Nephron (organoid): Measurements from ENCODE around the gene FOXF2.
"Not testable (repeated sequence)": the region's sequence is repeated elsewhere in the genome, so short reads cannot be mapped to it uniquely, and the experiment has no call there.

Source experiments
- H3K27ac Mint-ChIP-seq, 3 experiments: 2 replicates each; pipeline ENCODE4 v1.8.0; 2020; ENCODE audit warnings: mixed read lengths in 3 of 3, mild to moderate bottlenecking in 2 of 3, moderate library complexity in 1 of 3
- H3K27me3 Mint-ChIP-seq: 2 replicates; pipeline ENCODE4 v1.8.0; 2021; ENCODE audit warnings: low read depth, mild to moderate bottlenecking, moderate library complexity, mixed read lengths
- H3K36me3 Mint-ChIP-seq: 2 replicates; pipeline ENCODE4 v1.8.0; 2020; ENCODE audit warnings: low read depth, mixed read lengths
- H3K4me1 Mint-ChIP-seq: 2 replicates; pipeline ENCODE4 v1.8.0; 2020; ENCODE audit warnings: mixed read lengths
- H3K4me3 Mint-ChIP-seq, 3 experiments: 2 replicates each; pipeline ENCODE4 v1.8.0; 2020; ENCODE audit warnings: mild to moderate bottlenecking in 3 of 3, mixed read lengths in 3 of 3, moderate library complexity in 2 of 3
- H3K9me3 Mint-ChIP-seq: 2 replicates; pipeline ENCODE4 v1.8.0; 2020; ENCODE audit warnings: mixed read lengths
- CTCF ChIP-seq, 3 experiments: fragments of 200-600 bp; sonication (generic); IDR thresholded peaks; one replicate each; pipeline ENCODE4 v1.5.0; 2021; ENCODE audit warnings: antibody characterized with exemption in 3 of 3; ENCODE audit not compliant: unreplicated experiment in 3 of 3

The FOXF2 gene

DNA sequence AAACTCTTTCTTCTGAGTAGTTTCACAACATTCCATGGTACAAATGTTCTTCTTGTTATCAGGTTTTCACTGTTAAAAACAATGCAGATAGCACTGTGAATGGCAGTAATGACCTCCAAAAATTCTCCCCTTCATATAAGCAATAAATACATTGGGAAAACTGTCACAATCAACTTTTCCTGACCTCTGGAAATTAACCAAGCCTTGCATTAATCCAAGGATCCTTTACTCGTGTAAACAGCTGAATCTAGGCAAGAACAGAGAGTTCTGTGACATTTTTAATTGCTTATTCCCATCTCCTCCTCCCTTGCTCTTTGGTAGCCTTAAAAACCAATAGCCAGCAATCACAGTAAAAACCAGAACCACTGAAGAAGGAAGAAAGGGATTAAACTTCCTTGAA lies 39.7 kb upstream of the FOXF2 start:
- peaks cover 38% of the 10 kb centered on the region for H3K9me3 Mint-ChIP-seq
- TF ChIP-seq CTCF (IDR thresholded peaks at IDR 0.05; ENCODE audit: unreplicated experiment in 3 of 3) = no peak
- H3K4me1 Mint-ChIP-seq = peaks cover 8% of the 10 kb centered on the region
- peaks cover 23% of the 10 kb centered on the region for H3K27me3 Mint-ChIP-seq
- H3K4me3 Mint-ChIP-seq = no peak overlapping the region
- H3K27ac Mint-ChIP-seq = no peak overlapping the region
- peaks cover 4% of the 10 kb centered on the region for H3K36me3 Mint-ChIP-seq

- Mint-ChIP-seq H3K9me3 (peaks cover 33% of the 10 kb centered on the region), H3K4me3 (no peak overlapping the region), H3K4me1 (peaks cover 8% of the 10 kb centered on the region), H3K27ac (no peak overlapping the region), H3K36me3 (peaks cover 4% of the 10 kb centered on the region), H3K27me3 (peaks cover 21% of the 10 kb centered on the region)
- no peak for TF ChIP-seq CTCF (IDR thresholded peaks at IDR 0.05; ENCODE audit: unreplicated experiment in 3 of 3)
Measured at GRCh38 chr6:1351381-1352008, 37.9 kb upstream of the FOXF2 start.

GRCh38 chr6:1355068-1355467 lies 34.3 kb upstream of the FOXF2 start:
- H3K9me3 Mint-ChIP-seq = peaks cover 33% of the 10 kb centered on the region
- not testable (repeated sequence) for H3K4me3 Mint-ChIP-seq, H3K4me1 Mint-ChIP-seq, H3K27ac Mint-ChIP-seq, H3K36me3 Mint-ChIP-seq
- H3K27me3 Mint-ChIP-seq = peaks cover 30% of the 10 kb centered on the region

DNA sequence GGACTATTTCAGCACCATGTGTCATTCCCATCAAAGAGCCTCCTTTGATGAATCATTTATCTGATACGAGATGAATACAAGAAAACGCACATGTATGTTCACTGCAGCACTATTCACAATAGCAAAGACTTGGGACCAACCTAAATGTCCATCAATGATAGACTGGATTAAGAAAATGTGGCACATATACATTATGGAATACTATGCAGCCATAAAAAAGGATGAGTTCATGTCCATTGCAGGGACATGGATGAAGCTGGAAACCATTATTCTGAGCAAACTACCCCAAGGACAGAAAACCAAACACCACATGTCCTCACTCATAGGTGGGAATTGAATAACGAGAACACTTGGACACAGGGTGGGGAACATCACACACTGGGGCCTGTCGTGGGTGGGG lies 27.7 kb upstream of the FOXF2 start:
- H3K27ac Mint-ChIP-seq, H3K36me3 Mint-ChIP-seq, H3K4me3 Mint-ChIP-seq, H3K9me3 Mint-ChIP-seq: not testable (repeated sequence)
- H3K27me3 Mint-ChIP-seq = peaks cover 55% of the 10 kb centered on the region
- H3K4me1 Mint-ChIP-seq = peaks cover 18% of the 10 kb centered on the region

- Mint-ChIP-seq H3K4me3 (no peak overlapping the region), H3K36me3 (no peaks in the 10 kb centered on the region), H3K9me3 (no peaks in the 10 kb centered on the region), H3K27me3 (peaks cover 59% of the 10 kb centered on the region), H3K27ac (no peak overlapping the region), H3K4me1 (peaks cover 18% of the 10 kb centered on the region)
- TF ChIP-seq CTCF (IDR thresholded peaks at IDR 0.05; ENCODE audit: unreplicated experiment in 3 of 3) = no peak
Measured at GRCh38 chr6:1362643-1363042, 26.7 kb upstream of the FOXF2 start.

DNA sequence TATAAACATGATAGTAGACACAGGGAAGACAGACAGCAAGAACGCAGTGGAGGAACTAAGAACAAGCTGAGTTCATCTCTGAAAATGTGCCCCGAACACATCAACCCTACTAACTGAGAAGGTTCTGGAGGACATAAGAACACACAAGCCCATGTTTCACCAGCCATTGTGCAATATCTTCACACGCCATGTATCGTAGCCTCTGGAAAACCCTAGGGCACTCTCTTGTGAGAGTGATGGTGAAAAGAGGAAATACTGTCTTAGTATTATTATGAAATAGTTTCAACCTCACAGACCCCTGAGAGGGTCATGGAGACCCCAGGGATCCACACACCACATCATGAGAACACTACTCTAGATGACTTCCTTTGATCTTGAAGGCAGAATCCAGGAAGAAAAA lies 26.1 kb upstream of the FOXF2 start:
- no peak for TF ChIP-seq CTCF (IDR thresholded peaks at IDR 0.05; ENCODE audit: unreplicated experiment in 3 of 3)
- Mint-ChIP-seq H3K4me1 (peaks cover 18% of the 10 kb centered on the region), H3K27me3 (peaks cover 63% of the 10 kb centered on the region), H3K4me3 (no peak overlapping the region), H3K9me3 (no peaks in the 10 kb centered on the region), H3K27ac (peak overlapping the region in 1 of 3 experiments; percentile 39), H3K36me3 (no peaks in the 10 kb centered on the region)

DNA sequence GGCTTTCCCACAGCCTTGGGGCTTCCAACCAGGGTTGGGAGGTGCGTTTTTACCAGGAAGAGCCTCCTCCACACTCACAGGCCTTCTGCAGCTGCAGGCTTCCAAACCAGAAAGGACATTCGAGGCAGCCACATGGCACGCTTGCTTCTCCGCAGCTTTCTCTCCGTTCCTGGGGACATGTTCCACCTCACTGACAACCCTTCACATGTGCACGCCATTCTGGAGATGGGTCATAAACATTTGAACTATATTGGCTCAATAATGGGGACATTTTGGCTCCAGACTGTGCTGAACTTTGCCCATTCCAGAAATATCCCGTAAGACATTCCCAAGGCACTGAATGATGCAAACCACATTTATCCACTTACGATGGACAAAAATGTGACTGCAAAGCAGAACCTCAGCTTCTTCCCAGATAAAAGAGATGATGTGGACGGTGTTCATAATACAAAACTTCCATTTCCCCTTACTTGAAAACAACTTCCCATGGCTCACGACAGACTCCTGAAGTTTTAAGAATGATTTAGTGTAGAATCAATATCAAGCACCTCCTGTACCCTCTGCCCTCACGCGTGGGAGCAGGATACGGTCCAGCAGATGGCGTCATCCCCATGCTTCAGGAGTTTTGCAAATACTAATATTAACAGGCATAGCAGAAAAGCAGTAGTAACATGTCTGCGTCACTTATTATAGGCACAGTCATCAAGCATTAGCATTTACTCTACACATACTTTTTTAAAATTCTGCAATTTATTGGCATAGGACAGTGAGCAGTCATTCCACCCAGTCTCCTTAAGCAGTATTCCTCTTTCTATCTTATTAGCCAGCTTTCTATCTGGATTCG lies 25.4 kb upstream of the FOXF2 start:
- Mint-ChIP-seq H3K36me3 (no peaks in the 10 kb centered on the region), H3K4me1 (peaks cover 18% of the 10 kb centered on the region)

More for the DNA sequence above, 25.4 kb upstream of the FOXF2 start:
- peak overlapping the region in 1 of 3 experiments; percentile 39 for H3K27ac Mint-ChIP-seq
- H3K27me3 Mint-ChIP-seq = peaks cover 68% of the 10 kb centered on the region
- peak in 1 of 3 experiments; percentile 14 for TF ChIP-seq CTCF (IDR thresholded peaks at IDR 0.05; ENCODE audit: unreplicated experiment in 3 of 3)
- H3K4me3 Mint-ChIP-seq = no peak overlapping the region
- peaks cover under 1% of the 10 kb centered on the region for H3K9me3 Mint-ChIP-seq
